K562 (cell line): ENCODE measurements around the gene PARPBP. TPM values are rescaled to one million over a fixed set of nuclear protein-coding genes. Genes with fewer than 3 reads are reported as not detected.
A peak's percentile ranks its signal among the peaks of the same experiment; 100 is the strongest.

Experiments
- ADNP ChIP-seq: fragments of 200-800 bp; sonication (Bioruptor generic); IDR thresholded peaks from 2 replicates; pipeline ENCODE4 v1.6.1; 2016; ENCODE audit warnings: missing genetic modification characterization, missing compliant biosample characterization
- BCL6 ChIP-seq: fragments of 250-450 bp; sonication (Bioruptor Pico); IDR thresholded peaks from 2 replicates; pipeline ENCODE4 v1.4.0; 2020
- BRD4 ChIP-seq: fragments of 200-600 bp; sonication (generic); IDR thresholded peaks from 2 replicates; pipeline ENCODE4 v1.6.1; 2017; ENCODE audit warnings: inconsistent platforms
- CBX1 ChIP-seq: sonication (generic); IDR thresholded peaks from 2 replicates; pipeline ENCODE4 v1.6.1; 2016; ENCODE audit warnings: antibody characterized with exemption, low read depth, mild to moderate bottlenecking
- CEBPB ChIP-seq: fragments of 450-650 bp; IDR thresholded peaks from 2 replicates; pipeline ENCODE4 v1.6.1; 2016; ENCODE audit warnings: missing genetic modification characterization, missing compliant biosample characterization
- FOS ChIP-seq: IDR thresholded peaks from 3 replicates; pipeline ENCODE4 v1.6.1; 2011; ENCODE audit not compliant: insufficient read length; ENCODE audit errors: extremely low read depth
- FOXJ2 ChIP-seq: fragments of 200-800 bp; sonication (Bioruptor generic); IDR thresholded peaks from 2 replicates; pipeline ENCODE4 v1.6.1; 2016; ENCODE audit warnings: missing genetic modification characterization, missing compliant biosample characterization
- FOXK1 ChIP-seq: sonication (generic); formaldehyde crosslinking; IDR thresholded peaks from 2 replicates; pipeline ENCODE4 v1.8.0; 2022; ENCODE audit warnings: missing genetic modification reagents, mild to moderate bottlenecking, borderline replicate concordance
- FUS ChIP-seq: fragments of 200-400 bp; formaldehyde crosslinking; optimal IDR thresholded peaks from 2 replicates; pipeline ENCODE3; 2017; ENCODE audit warnings: low read depth, low read length
- HNRNPH1 ChIP-seq: fragments of 200-400 bp; formaldehyde crosslinking; optimal IDR thresholded peaks from 2 replicates; pipeline ENCODE3; 2017; ENCODE audit warnings: low read depth, mild to moderate bottlenecking, low read length, moderate library complexity
- KDM1A ChIP-seq, 2 experiments: fragments of 450-650 bp; IDR thresholded peaks; 2 replicates each; pipeline ENCODE4 v1.6.1; 2016; ENCODE audit warnings: mild to moderate bottlenecking in 2 of 2
- KLF6 ChIP-seq: fragments of 250-450 bp; sonication (Bioruptor Pico); IDR thresholded peaks from 2 replicates; pipeline ENCODE4 v1.4.0; 2020; ENCODE audit warnings: mild to moderate bottlenecking, moderate library complexity, borderline replicate concordance
- MTF1 ChIP-seq: fragments of 250-450 bp; sonication (Bioruptor Pico); IDR thresholded peaks from 2 replicates; pipeline ENCODE4 v1.9.0; 2021; ENCODE audit warnings: moderate library complexity, mild to moderate bottlenecking, inconsistent platforms, borderline replicate concordance
- OTX1 ChIP-seq: fragments of 450-650 bp; formaldehyde crosslinking; IDR thresholded peaks from 2 replicates; pipeline ENCODE4 v1.4.0; 2022; ENCODE audit warnings: mild to moderate bottlenecking
- PCBP1 ChIP-seq: fragments of 200-400 bp; formaldehyde crosslinking; IDR thresholded peaks from 2 replicates; pipeline ENCODE4 v1.6.1; 2018; ENCODE audit warnings: mild to moderate bottlenecking, low read depth, low read length; ENCODE audit not compliant: poor library complexity, severe bottlenecking
- POLR2A ChIP-seq: fragments of 450-650 bp; conservative IDR thresholded peaks from 2 replicates; pipeline ENCODE4 v1.6.1; 2016
- PYGO2 ChIP-seq: fragments of 450-650 bp; IDR thresholded peaks from 2 replicates; pipeline ENCODE4 v1.6.1; 2016; ENCODE audit warnings: mild to moderate bottlenecking, missing genetic modification characterization, moderate library complexity, missing compliant biosample characterization
- RCOR1 ChIP-seq, 2 experiments: IDR thresholded peaks; 2 replicates each; pipeline ENCODE4 v1.6.1; 2012; ENCODE audit warnings: low read depth in 2 of 2, low read length in 2 of 2, borderline replicate concordance in 1 of 2, improper control_type of control experiment in 1 of 2
- SAFB2 ChIP-seq: fragments of 200-400 bp; formaldehyde crosslinking; IDR thresholded peaks from 2 replicates; pipeline ENCODE4 v1.6.1; 2018; ENCODE audit warnings: borderline replicate concordance, low read length, low read depth, moderate library complexity; ENCODE audit not compliant: severe bottlenecking
- SIRT6 ChIP-seq: IDR thresholded peaks from one replicate; pipeline ENCODE4 v1.6.1; 2012; ENCODE audit warnings: low read depth, mild to moderate bottlenecking, control low read depth, inconsistent platforms, low read length, moderate library complexity
- SMC3 ChIP-seq: conservative IDR thresholded peaks from 2 replicates; pipeline ENCODE4 v1.6.1; 2011; ENCODE audit warnings: low read depth, low read length, improper control_type of control experiment; ENCODE audit not compliant: insufficient read depth
- SRSF1 ChIP-seq: fragments of 200-400 bp; formaldehyde crosslinking; IDR thresholded peaks from 2 replicates; pipeline ENCODE4 v1.6.1; 2017; ENCODE audit warnings: mild to moderate bottlenecking, low read depth, low read length, moderate library complexity
- STAT5B ChIP-seq: fragments of 250-450 bp; sonication (Bioruptor Pico); IDR thresholded peaks from 2 replicates; pipeline ENCODE4 v1.8.0; 2021; ENCODE audit warnings: mild to moderate bottlenecking, inconsistent platforms
- TAL1 ChIP-seq: fragments of 450-650 bp; IDR thresholded peaks from 2 replicates; pipeline ENCODE4 v1.6.1; 2016; ENCODE audit warnings: mild to moderate bottlenecking
- U2AF1 ChIP-seq: fragments of 200-400 bp; formaldehyde crosslinking; optimal IDR thresholded peaks from 2 replicates; pipeline ENCODE3; 2017; ENCODE audit warnings: mild to moderate bottlenecking, low read depth, low read length, moderate library complexity
- ZNF124 ChIP-seq: sonication (generic); formaldehyde crosslinking; IDR thresholded peaks from 2 replicates; pipeline ENCODE4 v1.8.1; 2022; ENCODE audit warnings: missing genetic modification reagents
- ZNF133 ChIP-seq: fragments of 250-450 bp; sonication (Bioruptor Pico); IDR thresholded peaks from 2 replicates; pipeline ENCODE4 v1.4.0; 2020; ENCODE audit warnings: mild to moderate bottlenecking
- ZNF143 ChIP-seq: sonication (generic); formaldehyde crosslinking; IDR thresholded peaks from 2 replicates; pipeline ENCODE4 v1.9.0; 2022; ENCODE audit warnings: mild to moderate bottlenecking, missing genetic modification reagents
- ZNF707 ChIP-seq: fragments of 250-450 bp; sonication (Bioruptor Pico); conservative IDR thresholded peaks from 2 replicates; pipeline ENCODE4 v1.8.0; 2022; ENCODE audit warnings: inconsistent platforms, mild to moderate bottlenecking, moderate library complexity
- ZNF766 ChIP-seq: fragments of 200-800 bp; sonication (Bioruptor generic); conservative IDR thresholded peaks from 2 replicates; pipeline ENCODE4 v1.6.1; 2016; ENCODE audit warnings: missing genetic modification characterization, missing compliant biosample characterization
- polyA plus RNA-seq, 8 experiments: library from polyadenylated mRNA; depleted of rRNA in 4 of 8; stranded (reverse) in 5 of 8; unstranded in 3 of 8; fragments of >200 nt; fragmentation: Nextera tagmentation in 2 of 8; fragmentation: Illumina TruSeq in 1 of 8; extraction: Ambion mirVana in 2 of 8; extraction: Trizol in 1 of 8; gene quantifications; 2 replicates each; pipeline versions ENCODE4 v1.2.1 to v1.2.3, GENCODE V29; 2011 to 2014; ENCODE audit warnings: inconsistent platforms in 1 of 8, missing spikeins in 1 of 8
- total RNA-seq, 7 experiments: library from RNA; depleted of rRNA in 6 of 7; stranded (reverse); fragments of >200 nt in 6 of 7; fragmentation: Illumina TruSeq in 2 of 7; extraction: Trizol in 2 of 7; gene quantifications; 2 replicates each; pipeline versions ENCODE4 v1.2.1 to v1.2.3, GENCODE V29; 2011 to 2021; ENCODE audit warnings: low replicate concordance in 1 of 7
- TF ChIP-seq, protein P1 (sequence below): fragments of 250-450 bp; sonication (Bioruptor Pico); IDR thresholded peaks from 2 replicates; pipeline ENCODE4 v1.5.0; 2020; ENCODE audit warnings: mild to moderate bottlenecking

Gene PARPBP
- total and polyA plus RNA-seq, 9 of the 15 experiments (the other 6 are each of a cell fraction or from before 2014, with no cell fraction given), result 26.1 to 62.5 (median 49.0) TPM

DNA sequence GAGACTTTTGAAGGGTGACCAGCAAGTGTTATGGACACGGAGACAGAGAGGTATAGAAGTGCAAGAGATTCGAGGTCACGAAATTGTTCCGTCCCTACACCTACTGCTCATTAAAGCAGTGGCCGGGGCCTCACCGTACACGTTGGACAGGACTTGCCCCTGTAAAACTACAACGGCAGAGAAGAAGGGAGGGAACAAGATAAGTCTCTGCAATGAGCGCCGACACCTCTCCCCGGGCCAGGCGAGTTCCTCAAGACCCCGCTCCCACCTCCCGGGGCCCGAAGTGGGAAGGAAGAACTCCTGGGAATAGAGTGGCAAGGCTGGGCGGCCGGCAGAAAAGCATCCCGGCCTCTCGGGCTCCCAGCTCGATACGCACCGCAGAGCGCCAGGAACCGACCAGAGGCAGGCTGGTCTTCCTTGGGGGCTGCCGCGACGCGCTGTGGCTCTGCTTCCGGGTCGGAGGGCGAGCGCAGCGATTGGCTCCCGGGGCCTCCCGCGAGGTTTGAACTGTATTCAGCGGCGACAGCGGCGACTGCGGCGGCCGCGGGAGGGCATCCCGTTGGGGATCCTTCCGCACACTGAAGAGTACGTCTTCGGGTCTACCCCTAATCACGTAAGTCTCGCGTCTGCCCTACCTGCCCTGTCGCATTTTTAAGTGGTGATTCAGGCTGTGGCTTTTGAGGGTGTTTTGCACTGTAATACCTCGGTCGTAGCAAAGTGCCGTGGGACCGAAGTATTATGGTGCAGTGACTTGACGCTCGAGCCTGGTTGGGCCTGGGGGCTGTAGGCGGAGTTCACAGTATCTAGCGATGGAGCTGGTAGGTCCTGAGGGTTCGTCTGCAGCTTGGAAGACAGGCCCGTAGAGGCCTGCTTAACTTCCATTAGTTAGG, at the start of gene PARPBP, which contains the start of gene NUP37 (continued):
- TF ChIP-seq MTF1, result no peak
- no peak for TF ChIP-seq FOXJ2 (tag)
- TF ChIP-seq BCL6 (CRISPR knock-in tag), result no peak
- TF ChIP-seq ZNF766 (CRISPR knock-in tag), result no peak
- peak in 1 of 2 experiments; percentile 43; a peak in 1 of 4 replicates for TF ChIP-seq KDM1A (IDR thresholded peaks at IDR 0.05)
- TF ChIP-seq CEBPB (tag), result no peak
- TF ChIP-seq PCBP1, result peak; percentile 83
- TF ChIP-seq ZNF707 (CRISPR knock-in tag), result no peak
- TF ChIP-seq SAFB2, result no peak
- TF ChIP-seq HNRNPH1, result no peak
- peak; percentile 81 for TF ChIP-seq CBX1
- no peak for TF ChIP-seq FUS
- TF ChIP-seq STAT5B, result no peak
- TF ChIP-seq TAL1, result no peak
- peak; percentile 31 for TF ChIP-seq BRD4
- TF ChIP-seq SIRT6, result no peak
- TF ChIP-seq, protein P1, sequence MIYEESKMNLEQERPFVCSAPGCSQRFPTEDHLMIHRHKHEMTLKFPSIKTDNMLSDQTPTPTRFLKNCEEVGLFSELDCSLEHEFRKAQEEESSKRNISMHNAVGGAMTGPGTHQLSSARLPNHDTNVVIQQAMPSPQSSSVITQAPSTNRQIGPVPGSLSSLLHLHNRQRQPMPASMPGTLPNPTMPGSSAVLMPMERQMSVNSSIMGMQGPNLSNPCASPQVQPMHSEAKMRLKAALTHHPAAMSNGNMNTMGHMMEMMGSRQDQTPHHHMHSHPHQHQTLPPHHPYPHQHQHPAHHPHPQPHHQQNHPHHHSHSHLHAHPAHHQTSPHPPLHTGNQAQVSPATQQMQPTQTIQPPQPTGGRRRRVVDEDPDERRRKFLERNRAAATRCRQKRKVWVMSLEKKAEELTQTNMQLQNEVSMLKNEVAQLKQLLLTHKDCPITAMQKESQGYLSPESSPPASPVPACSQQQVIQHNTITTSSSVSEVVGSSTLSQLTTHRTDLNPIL, result no peak
- TF ChIP-seq FOXK1 (CRISPR knock-in tag), result 0 out of 2 replicates have a peak, but pooled peaks have one; percentile 60
- TF ChIP-seq KLF6 (CRISPR knock-in tag), result no peak
- no peak for TF ChIP-seq SMC3
- TF ChIP-seq POLR2A, result peak; percentile 96
- TF ChIP-seq U2AF1, result no peak
- TF ChIP-seq FOS, result peak; percentile 29
- no peak for TF ChIP-seq OTX1 (CRISPR knock-in tag)
- no peak for TF ChIP-seq SRSF1
- no peak for TF ChIP-seq PYGO2 (tag)
- no peak; a peak in 2 of 4 replicates for TF ChIP-seq RCOR1 (IDR thresholded peaks at IDR 0.05; ENCODE audit: borderline replicate concordance in 1 of 2, low read depth in 2 of 2, low read length in 2 of 2)
- TF ChIP-seq ZNF143 (CRISPR knock-in tag), result no peak
- no peak for TF ChIP-seq ADNP (tag)
- TF ChIP-seq ZNF124, result no peak
- no peak for TF ChIP-seq ZNF133 (CRISPR knock-in tag)
